GM19328 (cell line): ENCODE measurements around the gene H6PD.

ENCODE experiments used
- ATAC-seq: cut with Tn5 transposase; IDR thresholded peaks from one replicate; pipeline ENCODE4 v1.9.1; 2021; ENCODE audit warnings: mild to moderate bottlenecking, moderate library complexity; ENCODE audit not compliant: unreplicated experiment

The H6PD gene

DNA sequence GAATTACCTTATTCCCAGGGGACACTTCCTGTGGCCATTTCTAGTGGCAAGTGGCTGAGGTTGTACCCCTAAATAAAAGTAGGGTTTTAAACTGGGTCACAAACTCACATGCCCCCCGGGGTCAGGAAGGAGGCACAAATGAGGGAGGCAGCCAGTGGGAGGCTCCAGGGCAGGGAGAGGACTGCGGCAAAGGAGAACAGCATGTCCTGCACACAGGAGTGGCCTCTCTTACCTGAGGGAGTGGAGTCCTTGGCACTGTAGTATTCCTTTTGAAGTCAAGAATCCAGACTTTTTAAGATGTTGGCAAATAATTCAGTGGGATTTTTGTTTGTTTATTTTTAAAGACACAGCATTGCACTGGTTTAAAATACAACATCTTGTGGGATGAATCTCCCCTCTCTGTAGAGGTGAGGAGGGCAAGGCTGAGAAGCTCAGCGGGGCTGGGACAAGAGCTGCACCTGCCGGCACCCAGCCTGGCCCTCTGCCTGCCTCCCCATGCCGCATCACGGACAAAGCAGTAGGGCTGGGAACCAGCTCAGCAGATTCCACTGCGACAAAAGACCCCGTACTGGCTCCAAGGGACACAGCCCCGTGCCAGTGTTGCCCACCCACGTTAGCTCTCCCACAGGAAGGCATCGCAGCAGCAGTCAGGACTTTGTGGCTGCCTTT is 80.3 kb downstream of the H6PD start:
- ATAC-seq, result no peak

DNA sequence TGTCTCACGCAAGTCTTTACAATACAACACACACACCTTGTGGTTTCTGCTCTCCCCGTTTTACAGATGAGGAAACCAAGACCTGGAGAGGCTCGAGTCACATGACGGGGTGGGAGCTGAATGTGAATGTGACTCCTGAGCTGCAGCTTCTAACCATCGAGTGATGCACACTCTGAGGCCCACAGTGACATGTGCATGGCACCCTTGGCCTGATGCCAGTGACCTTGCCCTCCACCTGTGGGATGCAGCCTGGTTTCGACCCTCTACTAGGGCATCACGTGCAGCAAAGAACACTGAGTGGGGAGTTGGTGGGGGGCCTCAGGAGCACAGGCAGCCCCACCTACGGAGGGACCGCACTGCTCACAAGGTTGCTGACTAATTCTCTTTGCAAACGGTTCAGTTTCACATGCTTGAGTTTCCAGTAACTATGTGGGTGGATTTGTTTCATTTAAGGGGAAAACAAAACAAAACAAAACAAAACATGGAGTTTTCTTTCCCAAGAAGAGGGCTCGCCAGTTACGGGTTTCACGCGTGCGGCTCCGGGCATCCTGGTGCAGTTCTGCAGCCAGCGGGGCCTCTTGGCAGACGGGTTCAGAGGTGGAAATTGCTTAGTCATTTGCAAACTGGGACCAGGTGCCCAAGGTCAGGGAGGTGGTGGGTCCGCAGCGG is 81.0 kb downstream of the H6PD start:
- ATAC-seq, result no peak

DNA sequence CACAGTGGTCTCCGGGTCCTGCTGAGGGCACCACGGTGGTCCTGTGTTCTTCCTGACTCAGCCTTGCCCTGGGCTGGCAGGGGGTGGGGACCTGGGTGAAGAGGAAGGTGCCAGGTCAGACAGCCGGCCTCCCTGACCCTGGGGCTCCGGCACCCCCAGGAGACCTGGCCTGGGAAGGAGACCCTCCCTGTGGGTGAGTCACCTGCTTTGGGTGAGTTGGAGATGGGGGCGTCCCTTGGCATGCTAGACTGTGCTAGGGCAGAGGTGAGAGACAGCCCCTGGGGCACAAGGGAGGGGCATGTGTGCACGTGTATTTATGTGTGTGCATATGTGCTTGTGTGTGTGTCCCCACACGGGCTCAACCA is 81.5 kb downstream of the H6PD start:
- ATAC-seq, result no peak

DNA sequence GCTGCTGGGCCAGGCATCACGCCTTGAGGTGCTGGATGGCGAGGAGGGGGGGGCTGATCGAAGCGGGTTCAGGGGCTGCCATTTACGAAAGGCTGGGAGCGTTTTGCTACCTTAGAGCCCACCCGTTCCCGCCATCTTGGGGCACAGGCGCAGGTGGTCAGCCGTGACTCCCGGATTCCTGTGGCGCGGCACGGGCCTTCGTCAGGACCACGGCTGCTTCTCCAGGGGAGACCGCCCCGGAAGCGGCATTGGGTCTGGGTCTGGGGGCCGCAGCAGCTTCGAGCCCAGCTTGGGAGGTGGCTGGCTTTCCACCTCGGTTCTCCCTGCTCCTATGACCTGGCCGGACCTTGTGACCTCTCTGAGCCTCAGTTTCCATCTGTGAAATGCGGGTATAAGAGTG is 81.9 kb downstream of the H6PD start:
- ATAC-seq, result no peak

DNA sequence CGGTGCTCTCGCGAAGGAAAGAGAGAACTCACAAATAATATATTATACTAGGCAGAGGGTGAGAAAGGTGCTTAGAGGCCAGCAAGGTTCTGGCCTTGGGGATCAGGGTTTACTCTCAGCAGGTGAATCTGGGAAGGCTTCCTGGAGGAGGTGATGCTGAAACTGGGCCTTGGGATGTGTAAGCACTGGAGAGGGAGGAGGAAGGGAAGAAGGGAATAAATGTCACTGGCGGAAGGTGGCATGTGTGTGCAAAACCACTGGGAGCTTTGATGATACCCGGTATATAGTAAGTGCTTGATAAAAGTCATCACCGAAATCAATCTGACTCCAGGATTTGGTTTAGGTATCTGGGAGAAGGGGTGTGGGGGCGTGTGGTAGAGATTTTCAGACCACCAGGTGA is 82.5 kb downstream of the H6PD start:
- no peak for ATAC-seq

DNA sequence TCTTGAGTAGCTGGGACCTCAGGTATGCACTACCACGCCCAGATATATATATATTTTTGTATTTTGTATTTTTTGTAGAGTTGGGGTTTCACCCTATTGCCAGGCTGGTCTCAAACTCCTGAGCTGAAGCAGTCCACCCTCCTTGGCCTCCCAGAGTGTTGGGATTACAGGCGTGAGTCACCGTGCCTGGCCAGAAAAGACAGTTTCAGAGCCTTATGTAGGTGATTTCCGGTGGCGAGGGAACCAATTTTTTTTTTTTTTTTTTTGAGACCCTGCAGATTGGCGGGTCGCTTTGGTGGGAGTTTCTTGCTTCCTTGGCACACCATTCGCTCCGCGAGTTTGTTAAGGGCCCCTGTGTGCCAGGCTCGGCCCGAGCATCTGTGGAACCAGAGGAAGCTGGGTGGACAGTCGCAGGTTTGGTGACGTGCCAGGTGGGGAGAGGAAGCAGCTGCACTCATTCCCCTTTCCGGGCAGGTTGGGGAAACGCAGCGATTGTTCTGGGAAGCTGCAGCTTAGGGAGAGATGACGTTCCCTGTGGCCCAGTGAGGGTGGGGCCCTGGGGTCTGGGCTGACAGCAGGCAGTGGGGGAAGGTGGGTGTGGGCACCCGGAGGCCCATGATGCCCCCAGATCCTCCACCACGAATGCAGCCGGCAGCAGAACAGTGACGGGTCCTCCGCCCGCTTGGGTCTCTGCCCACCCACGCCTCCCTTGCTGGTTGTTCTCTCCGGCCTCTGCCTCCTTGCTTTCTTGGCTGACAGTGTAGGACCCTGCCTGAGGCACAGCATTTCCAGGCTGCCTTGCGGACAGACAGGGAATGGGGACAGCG is 83.2 kb downstream of the H6PD start:
- no peak for ATAC-seq

DNA sequence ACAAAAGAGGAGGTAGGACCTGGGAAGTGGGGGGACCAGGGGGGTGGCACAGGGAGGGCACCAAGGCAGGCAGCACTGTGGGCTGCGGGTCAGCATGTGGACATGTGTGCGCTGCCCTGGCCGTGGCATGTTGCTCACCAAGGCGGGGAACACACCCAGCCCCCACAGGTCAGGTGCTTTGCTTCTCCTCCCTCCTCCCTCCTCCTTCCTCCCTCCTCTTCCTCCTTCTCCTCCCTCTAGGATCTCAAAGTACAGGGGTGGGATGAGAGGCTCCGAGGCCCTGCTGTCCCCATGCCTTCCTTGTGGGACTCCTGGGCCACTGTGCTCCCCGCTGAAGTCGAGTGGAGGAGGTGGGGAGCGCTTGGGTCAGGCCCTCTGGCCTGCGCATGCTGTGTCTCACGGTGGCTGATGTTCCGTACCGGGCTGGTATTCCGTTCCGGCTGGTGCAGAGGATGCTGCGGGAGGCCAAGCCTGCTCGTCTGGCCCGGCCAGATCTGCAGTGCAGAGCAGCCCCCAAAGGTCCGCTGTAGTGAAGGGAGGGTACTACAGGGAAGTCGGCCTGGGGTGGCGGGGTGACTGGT is 84.7 kb downstream of the H6PD start:
- ATAC-seq, result no peak

DNA sequence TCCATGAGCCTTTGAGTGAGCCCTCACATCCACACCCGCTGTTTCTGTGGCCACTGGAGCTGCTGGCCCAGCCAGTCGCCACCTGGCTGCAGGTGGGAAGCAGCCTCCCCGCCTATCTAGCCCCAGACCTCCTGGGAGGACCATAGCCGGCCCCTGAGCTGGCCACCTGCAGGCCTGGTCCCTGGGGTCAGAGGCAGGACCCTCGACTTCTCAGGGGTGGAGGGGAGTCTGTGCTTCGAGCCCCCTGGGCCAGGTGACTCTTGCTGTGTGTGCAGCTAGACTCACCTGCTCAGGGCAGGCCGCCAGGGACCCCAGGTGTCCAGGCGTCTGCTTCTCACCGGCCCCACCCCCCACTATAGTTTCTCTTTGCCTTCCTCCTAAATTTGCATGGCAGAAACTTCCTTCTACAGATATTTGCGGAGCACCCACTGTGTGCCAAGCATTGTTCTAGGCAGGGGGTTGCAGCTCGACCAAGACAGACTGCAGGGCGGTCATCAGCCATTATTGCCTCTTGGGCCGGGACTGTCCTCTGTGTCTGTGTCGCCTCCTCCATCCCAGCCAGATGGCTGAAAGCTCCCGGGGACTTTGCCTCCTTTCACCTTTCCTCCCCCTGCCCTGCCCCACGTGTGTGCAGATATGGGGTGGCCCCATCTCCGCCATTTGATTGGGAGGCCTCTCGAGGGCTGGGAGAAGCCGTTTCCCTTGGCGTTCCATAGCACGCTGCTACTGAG is 85.4 kb downstream of the H6PD start:
- ATAC-seq, result no peak
